Measurements from ENCODE around the gene SNRNP27. TPM values are rescaled to one million over a fixed set of nuclear protein-coding genes. Genes with fewer than 3 reads are reported as not detected.
"Not testable (repeated sequence)": the region's sequence is repeated elsewhere in the genome, so short reads cannot be mapped to it uniquely, and the experiment has no call there.

Gene SNRNP27
- total and polyA plus RNA-seq, 9 of the 15 experiments (the other 6 are each of a cell fraction or from before 2014, with no cell fraction given): 29.2 to 102 (median 65.7) TPM

DNA sequence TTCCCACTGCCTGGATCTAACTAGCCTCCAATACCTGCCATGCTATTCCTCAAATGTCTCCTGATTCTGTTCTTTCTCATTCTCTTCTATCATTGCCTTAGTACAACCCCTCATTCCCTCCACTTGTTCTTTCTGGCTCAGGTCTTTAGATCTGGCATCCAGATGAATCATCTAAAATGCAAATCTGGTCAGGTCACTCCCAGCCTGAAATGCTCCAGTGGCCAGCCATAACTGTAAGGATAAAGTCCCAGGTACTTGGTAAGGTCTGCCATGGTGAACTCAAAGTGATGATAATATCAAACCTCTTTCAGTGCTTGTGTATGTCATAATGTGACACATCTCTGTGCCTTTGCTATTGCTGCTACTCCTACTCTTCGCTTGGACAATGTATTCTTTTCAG is 2.9 kb upstream of the SNRNP27 start:
- Histone ChIP-seq H3K9me3 (replicated peaks; ENCODE audit: control insufficient read depth, insufficient read depth, low read depth, low read length) (no peaks in the 10 kb centered on the region), H3K4me2 (ENCODE audit: insufficient read depth, low read length) (no peak overlapping the region), H3K9ac (ENCODE audit: insufficient read depth in 1 of 2, low read depth in 2 of 2, low read length in 2 of 2) (no peak overlapping the region), H3K27ac (ENCODE audit: extremely low read depth, low read depth, low read length) (no peak overlapping the region), H2AFZ (ENCODE audit: low read depth, low read length) (no peak overlapping the region), H3K36me3 (ENCODE audit: control insufficient read depth, insufficient read depth, low read length) (peaks cover 6% of the 10 kb centered on the region; the same call in 1 of the 3 replicates), H3K9me1 (ENCODE audit: control insufficient read depth, insufficient read depth, low read length) (no peaks in the 10 kb centered on the region), H3K4me1 (replicated peaks in 1 of 2; ENCODE audit: control insufficient read depth in 2 of 2, insufficient read depth in 2 of 2, low read length in 2 of 2) (peaks cover 3 to 7% of the 10 kb centered on the region in 2 experiments; a peak in 4 of 5 replicates), H3K4me3 (no peak overlapping the region), H3K27me3 (ENCODE audit: control insufficient read depth in 2 of 2, insufficient read depth in 2 of 2, low read length in 2 of 2) (no peaks in the 10 kb centered on the region), H3K79me2 (ENCODE audit: control insufficient read depth, insufficient read depth, low read length) (peaks cover 18% of the 10 kb centered on the region), H4K20me1 (replicated peaks; ENCODE audit: control insufficient read depth, insufficient read depth, low read length) (no peaks in the 10 kb centered on the region)
- in situ Hi-C loops (cut with MboI) (no loop called here), intact Hi-C loops (cut with micrococcal nuclease) (loop anchor here (5.0 to 10.0 kb wide), 2 partner anchors 66 to 169 kb away; partner anchors contain the start of gene GMCL1)
- 0% methylated on average over 1 of the region's 1 CpG for WGBS (ENCODE audit: insufficient coverage, low coverage, missing lambda C conversion rate)
- DNase-seq (ENCODE audit: extremely low read depth in 1 of 4, low spot score in 3 of 4) (no peak), FAIRE-seq (no peak), ATAC-seq (no peak)
- BruUV-seq (replicated peaks): no TSS peak
- CTCF ChIA-PET (ENCODE audit: low intra/inter-chr PET ratio): no interaction called here
- TF ChIP-seq, protein P1, sequence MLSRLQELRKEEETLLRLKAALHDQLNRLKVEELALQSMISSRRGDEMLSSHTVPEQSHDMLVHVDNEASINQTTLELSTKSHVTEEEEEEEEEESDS (CRISPR knock-in tag; IDR thresholded peaks at IDR 0.05): no peak
- no peak for TF ChIP-seq NCOA4 (IDR thresholded peaks at IDR 0.05; ENCODE audit: partially characterized antibody)
- POLR2A ChIA-PET: no interaction called here

DNA sequence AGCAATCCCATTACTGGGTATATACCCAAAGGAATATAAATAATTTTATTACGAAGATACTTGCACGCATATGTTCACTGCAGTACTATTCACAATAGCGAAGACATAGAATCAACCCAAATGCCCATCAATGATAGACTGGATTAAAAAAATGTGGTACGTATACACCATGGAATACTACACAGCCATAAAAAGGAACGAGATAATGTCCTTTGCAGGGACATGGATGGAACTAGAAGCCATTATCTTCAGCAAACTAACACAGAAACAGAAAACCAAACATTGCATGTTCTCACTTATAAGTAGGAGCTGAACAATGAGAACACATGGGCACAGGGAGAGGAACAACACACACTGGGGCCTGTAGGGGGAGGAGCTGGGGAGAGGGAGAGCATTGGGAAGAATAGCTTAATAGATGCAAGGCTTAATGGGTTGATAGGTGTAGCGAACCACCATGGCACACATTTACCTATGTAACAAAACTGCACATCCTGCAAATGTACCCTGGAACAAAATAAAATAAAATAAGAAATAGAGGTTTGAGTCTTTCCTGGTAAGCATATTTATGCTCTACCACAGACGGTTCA is 825 bp upstream of the SNRNP27 start:
- H3K27me3 ChIP-seq (ENCODE audit: control insufficient read depth in 2 of 2, insufficient read depth in 2 of 2, low read length in 2 of 2); H3K9me3 ChIP-seq (replicated peaks; ENCODE audit: control insufficient read depth, insufficient read depth, low read depth, low read length); H3K4me3 ChIP-seq; in situ Hi-C loops (cut with MboI); BruUV-seq (replicated peaks); CTCF ChIA-PET (ENCODE audit: low intra/inter-chr PET ratio); H3K4me1 ChIP-seq (replicated peaks in 1 of 2; ENCODE audit: control insufficient read depth in 2 of 2, insufficient read depth in 2 of 2, low read length in 2 of 2); H3K9me1 ChIP-seq (ENCODE audit: control insufficient read depth, insufficient read depth, low read length); H3K27ac ChIP-seq (ENCODE audit: extremely low read depth, low read depth, low read length); H4K20me1 ChIP-seq (replicated peaks; ENCODE audit: control insufficient read depth, insufficient read depth, low read length): not testable (repeated sequence)
- peak; percentile 43; the same call in 1 of the 2 replicates for TF ChIP-seq ADNP (tag; IDR thresholded peaks at IDR 0.05)
- peak in 1 of 2 experiments; percentile 53; a peak in 1 of 4 replicates for TF ChIP-seq KDM1A (IDR thresholded peaks at IDR 0.05)
- TF ChIP-seq ZNF146 (CRISPR knock-in tag; IDR thresholded peaks at IDR 0.05; ENCODE audit: unreplicated experiment): peak; percentile 92
- TF ChIP-seq BCOR (IDR thresholded peaks at IDR 0.05): peak; percentile 79
- Histone ChIP-seq H3K36me3 (ENCODE audit: control insufficient read depth, insufficient read depth, low read length) (peaks cover 25% of the 10 kb centered on the region; the same call in 2 of the 3 replicates), H3K79me2 (ENCODE audit: control insufficient read depth, insufficient read depth, low read length) (peaks cover 18% of the 10 kb centered on the region), H3K4me2 (ENCODE audit: insufficient read depth, low read length) (peak overlapping the region; percentile 89; the same call in 1 of the 2 replicates), H3K9ac (ENCODE audit: insufficient read depth in 1 of 2, low read depth in 2 of 2, low read length in 2 of 2) (peak overlapping the region in 1 of 2 experiments; percentile 88; a peak in 1 of 4 replicates), H2AFZ (ENCODE audit: low read depth, low read length) (peak overlapping the region; percentile 96)
- DNase-seq (ENCODE audit: extremely low read depth in 1 of 4, low spot score in 3 of 4): peak in 1 of 4 experiments; percentile 17
- ATAC-seq: peak; percentile 17; the same call in 1 of the 3 replicates
- peak; percentile 54 for FAIRE-seq
- POLR2A ChIA-PET: interaction anchor here (0.8 to 2.5 kb wide), 3 partner anchors 21 to 192 kb away, joined by 3 to 17 read pairs (median 4); partner anchors contain the start of gene MXD1
- intact Hi-C loops (cut with micrococcal nuclease): loop anchor here (5.0 to 10.0 kb wide), 2 partner anchors 68 to 171 kb away; partner anchors contain the start of gene GMCL1
- WGBS (ENCODE audit: insufficient coverage, low coverage, missing lambda C conversion rate): 66% methylated on average over 7 of the region's 7 CpGs
